ENCODE results near the gene CIB4. TPM values are rescaled to one million over a fixed set of nuclear protein-coding genes. Genes with fewer than 3 reads are reported as not detected.

The CIB4 gene
- total RNA-seq, 1 donor from 2014 or later, result not detected

DNA sequence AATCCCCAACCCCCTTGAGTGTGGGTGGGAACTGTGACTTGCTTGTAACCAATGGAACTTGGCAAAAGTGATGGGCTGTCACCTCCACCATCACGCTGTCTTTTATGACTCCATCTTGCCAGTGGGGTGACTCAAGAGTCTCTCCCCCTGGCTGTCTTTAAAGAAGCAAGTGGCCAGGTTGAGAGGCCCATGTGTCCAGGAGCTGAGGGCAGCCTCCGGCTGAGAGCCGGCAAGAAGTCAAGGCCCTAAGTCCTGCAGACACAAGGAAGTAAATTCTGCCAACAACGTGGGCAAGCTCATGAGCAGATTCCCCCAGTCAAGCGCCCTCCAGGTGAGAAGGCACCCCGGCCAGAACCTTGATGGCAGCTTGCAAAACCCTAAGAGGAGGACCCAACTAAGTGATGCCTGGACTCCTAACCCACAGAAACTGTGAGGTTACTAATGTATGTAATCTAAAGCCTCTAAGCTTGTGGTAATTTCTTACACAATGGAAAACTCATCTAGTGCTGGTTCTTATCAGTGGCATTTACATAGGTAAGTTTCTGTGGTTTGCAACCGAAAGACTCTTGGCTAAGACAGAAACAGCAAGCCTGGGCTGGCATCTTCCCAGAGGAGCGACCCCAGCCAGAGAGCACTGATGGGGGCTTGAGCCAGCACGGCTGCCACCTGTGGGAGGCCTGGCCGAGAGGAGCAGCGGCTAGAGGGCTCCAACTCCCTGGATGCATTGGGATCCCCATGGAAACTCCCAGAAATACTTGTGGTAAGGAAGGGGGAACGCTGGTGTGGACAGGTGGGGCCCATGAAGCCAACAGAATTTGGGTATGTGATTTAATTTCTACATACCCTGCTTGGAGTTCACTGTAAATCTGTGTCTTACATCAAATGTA, 49.3 kb downstream of the CIB4 start:
- peaks cover 12% of the 10 kb centered on the region for H3K27me3 Mint-ChIP-seq (ENCODE audit: unreplicated experiment)
- peaks cover 7% of the 10 kb centered on the region for H3K36me3 Mint-ChIP-seq (ENCODE audit: unreplicated experiment)
- peak; percentile 7 for DNase-seq
- TF ChIP-seq, protein P1, sequence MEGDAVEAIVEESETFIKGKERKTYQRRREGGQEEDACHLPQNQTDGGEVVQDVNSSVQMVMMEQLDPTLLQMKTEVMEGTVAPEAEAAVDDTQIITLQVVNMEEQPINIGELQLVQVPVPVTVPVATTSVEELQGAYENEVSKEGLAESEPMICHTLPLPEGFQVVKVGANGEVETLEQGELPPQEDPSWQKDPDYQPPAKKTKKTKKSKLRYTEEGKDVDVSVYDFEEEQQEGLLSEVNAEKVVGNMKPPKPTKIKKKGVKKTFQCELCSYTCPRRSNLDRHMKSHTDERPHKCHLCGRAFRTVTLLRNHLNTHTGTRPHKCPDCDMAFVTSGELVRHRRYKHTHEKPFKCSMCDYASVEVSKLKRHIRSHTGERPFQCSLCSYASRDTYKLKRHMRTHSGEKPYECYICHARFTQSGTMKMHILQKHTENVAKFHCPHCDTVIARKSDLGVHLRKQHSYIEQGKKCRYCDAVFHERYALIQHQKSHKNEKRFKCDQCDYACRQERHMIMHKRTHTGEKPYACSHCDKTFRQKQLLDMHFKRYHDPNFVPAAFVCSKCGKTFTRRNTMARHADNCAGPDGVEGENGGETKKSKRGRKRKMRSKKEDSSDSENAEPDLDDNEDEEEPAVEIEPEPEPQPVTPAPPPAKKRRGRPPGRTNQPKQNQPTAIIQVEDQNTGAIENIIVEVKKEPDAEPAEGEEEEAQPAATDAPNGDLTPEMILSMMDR (IDR thresholded peaks at IDR 0.05; ENCODE audit: partially characterized antibody, unreplicated experiment), result no peak
- H3K4me3 Mint-ChIP-seq (ENCODE audit: unreplicated experiment), result no peak overlapping the region
- peaks cover 10% of the 10 kb centered on the region for H3K4me1 Mint-ChIP-seq (ENCODE audit: low read depth, unreplicated experiment)
- H3K27ac Mint-ChIP-seq (ENCODE audit: unreplicated experiment), result no peak overlapping the region
- peaks cover 6% of the 10 kb centered on the region for H3K9me3 Mint-ChIP-seq (ENCODE audit: unreplicated experiment)

DNA sequence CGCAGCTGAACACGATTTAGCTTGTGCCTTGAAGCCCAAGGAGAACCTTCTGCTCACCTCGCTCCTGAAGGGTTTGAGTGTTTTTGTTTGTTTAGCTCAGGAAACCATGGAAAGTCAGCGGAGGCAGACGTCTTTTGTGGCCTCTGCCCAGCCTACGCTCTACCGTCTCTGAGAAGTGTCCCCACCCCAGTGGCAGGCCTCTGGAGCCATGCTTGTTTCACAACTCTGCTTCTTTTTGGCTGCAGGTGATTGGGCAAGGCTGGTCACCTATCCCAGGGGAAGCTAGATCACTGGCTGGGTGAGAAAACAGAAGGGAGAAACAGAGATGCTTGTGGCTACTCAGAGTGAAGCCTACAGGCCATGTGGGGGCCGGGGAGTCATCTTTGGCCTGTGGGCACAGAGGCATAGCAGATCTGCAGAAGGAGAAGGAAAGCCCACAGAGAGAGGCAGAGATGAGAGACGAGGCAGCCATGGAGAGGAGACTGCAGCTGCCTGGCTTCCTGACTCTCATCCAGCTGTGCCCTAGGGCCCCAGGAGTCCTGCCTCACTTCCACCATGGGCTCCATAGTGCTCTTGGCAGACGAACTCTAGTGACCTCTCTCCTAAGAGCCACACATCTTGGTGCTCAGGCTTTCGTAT, 50.1 kb downstream of the CIB4 start:
- H3K27me3 Mint-ChIP-seq (ENCODE audit: unreplicated experiment), result peaks cover 12% of the 10 kb centered on the region

DNA sequence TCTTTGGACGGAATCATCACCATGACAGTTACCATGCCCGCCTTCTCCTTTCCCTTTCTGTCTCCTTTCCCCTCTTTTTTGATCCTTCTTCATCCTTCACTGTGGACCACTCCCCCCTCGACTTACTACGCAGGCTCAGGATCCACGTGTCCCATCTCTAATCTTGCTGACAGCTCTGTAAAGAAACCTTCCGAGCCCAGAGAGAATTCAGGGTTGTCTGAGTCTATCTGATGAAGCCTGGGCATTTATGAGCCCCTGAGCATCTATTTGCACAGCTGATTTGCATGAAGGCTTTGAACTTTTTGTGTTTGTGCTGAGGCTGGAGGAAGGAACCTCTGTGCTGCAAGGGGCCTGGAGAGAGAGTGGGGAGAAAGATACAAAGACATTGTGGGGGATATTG, 50.7 kb downstream of the CIB4 start:
- TF ChIP-seq, protein P1 (IDR thresholded peaks at IDR 0.05; ENCODE audit: partially characterized antibody, unreplicated experiment), result no peak
- peaks cover 7% of the 10 kb centered on the region for H3K36me3 Mint-ChIP-seq (ENCODE audit: unreplicated experiment)
- no peak overlapping the region for H3K27ac Mint-ChIP-seq (ENCODE audit: unreplicated experiment)
- peak; percentile 1 for DNase-seq
- H3K4me3 Mint-ChIP-seq (ENCODE audit: unreplicated experiment), result no peak overlapping the region
- peaks cover 5% of the 10 kb centered on the region for H3K4me1 Mint-ChIP-seq (ENCODE audit: low read depth, unreplicated experiment)
- H3K27me3 Mint-ChIP-seq (ENCODE audit: unreplicated experiment), result peaks cover 12% of the 10 kb centered on the region
- H3K9me3 Mint-ChIP-seq (ENCODE audit: unreplicated experiment), result peaks cover 4% of the 10 kb centered on the region

More for the DNA sequence above, 50.1 kb downstream of the CIB4 start:
- Mint-ChIP-seq H3K9me3 (ENCODE audit: unreplicated experiment) (peaks cover 5% of the 10 kb centered on the region), H3K36me3 (ENCODE audit: unreplicated experiment) (peaks cover 7% of the 10 kb centered on the region), H3K27ac (ENCODE audit: unreplicated experiment) (no peak overlapping the region), H3K4me1 (ENCODE audit: low read depth, unreplicated experiment) (peaks cover 10% of the 10 kb centered on the region), H3K4me3 (ENCODE audit: unreplicated experiment) (no peak overlapping the region)
- TF ChIP-seq, protein P1 (IDR thresholded peaks at IDR 0.05; ENCODE audit: partially characterized antibody, unreplicated experiment), result no peak
- DNase-seq, result no peak

DNA sequence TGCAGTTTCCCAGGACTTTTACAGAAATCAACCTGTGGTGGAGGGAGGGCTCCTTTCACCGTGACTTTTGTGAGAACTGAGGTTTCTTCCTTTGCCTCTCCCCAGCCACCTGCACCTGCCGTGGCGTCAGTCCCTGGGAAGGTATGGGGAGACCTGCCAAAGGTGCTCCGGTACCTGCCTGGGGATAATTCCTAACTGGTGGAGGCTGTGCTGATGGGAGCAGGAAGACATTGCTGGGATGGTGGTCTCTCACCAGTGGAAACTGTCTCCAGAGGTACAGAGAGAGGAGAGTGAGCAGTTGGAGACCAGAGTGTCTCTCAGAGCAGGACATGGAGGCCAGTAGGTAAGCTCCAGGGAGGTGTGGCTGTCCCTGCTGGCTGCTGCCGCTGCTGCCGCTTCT, 52.6 kb downstream of the CIB4 start:
- TF ChIP-seq, protein P1 (IDR thresholded peaks at IDR 0.05; ENCODE audit: partially characterized antibody, unreplicated experiment), result no peak
- Mint-ChIP-seq H3K36me3 (ENCODE audit: unreplicated experiment) (peaks cover 7% of the 10 kb centered on the region), H3K9me3 (ENCODE audit: unreplicated experiment) (peaks cover 4% of the 10 kb centered on the region), H3K27me3 (ENCODE audit: unreplicated experiment) (peaks cover 14% of the 10 kb centered on the region), H3K27ac (ENCODE audit: unreplicated experiment) (no peak overlapping the region), H3K4me3 (ENCODE audit: unreplicated experiment) (no peak overlapping the region), H3K4me1 (ENCODE audit: low read depth, unreplicated experiment) (peaks cover 4% of the 10 kb centered on the region)
- DNase-seq, result peak; percentile 11

DNA sequence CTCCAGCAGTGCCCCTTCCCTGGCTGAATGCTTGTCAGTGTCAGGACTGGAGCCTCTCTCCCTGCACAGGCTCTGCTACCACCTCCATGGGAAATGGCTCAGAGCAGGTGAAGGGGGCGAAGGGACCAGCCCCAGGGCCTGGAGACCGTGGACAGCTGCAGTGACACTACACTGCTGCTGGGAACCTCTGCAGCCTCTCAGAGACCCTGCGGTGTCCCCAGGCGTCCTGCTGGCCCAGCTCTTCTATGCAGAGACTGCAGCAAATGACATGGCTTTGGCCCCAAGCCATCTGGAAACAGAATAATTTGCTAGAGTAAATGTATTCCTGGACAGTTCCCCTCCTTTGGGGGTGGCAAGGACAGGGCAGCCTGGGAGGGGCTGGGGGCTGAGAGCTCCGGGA, 53.2 kb downstream of the CIB4 start:
- TF ChIP-seq, protein P1 (IDR thresholded peaks at IDR 0.05; ENCODE audit: partially characterized antibody, unreplicated experiment), result no peak
- Mint-ChIP-seq H3K36me3 (ENCODE audit: unreplicated experiment) (peaks cover 7% of the 10 kb centered on the region), H3K4me3 (ENCODE audit: unreplicated experiment) (no peak overlapping the region)

More for the DNA sequence above, 53.2 kb downstream of the CIB4 start:
- Mint-ChIP-seq H3K27ac (ENCODE audit: unreplicated experiment) (no peak overlapping the region), H3K4me1 (ENCODE audit: low read depth, unreplicated experiment) (peaks cover 4% of the 10 kb centered on the region), H3K9me3 (ENCODE audit: unreplicated experiment) (peaks cover 4% of the 10 kb centered on the region), H3K27me3 (ENCODE audit: unreplicated experiment) (peaks cover 14% of the 10 kb centered on the region)
- DNase-seq, result peak; percentile 10
